Measurements from ENCODE around the gene INPP5F. TPM values are rescaled to one million over a fixed set of nuclear protein-coding genes. Genes with fewer than 3 reads are reported as not detected.
A peak's percentile ranks its signal among the peaks of the same experiment; 100 is the strongest.

The INPP5F gene
- polyA plus RNA-seq, 1 of the 3 experiments (the other 2 are of a cell fraction), result 7.8 TPM

DNA sequence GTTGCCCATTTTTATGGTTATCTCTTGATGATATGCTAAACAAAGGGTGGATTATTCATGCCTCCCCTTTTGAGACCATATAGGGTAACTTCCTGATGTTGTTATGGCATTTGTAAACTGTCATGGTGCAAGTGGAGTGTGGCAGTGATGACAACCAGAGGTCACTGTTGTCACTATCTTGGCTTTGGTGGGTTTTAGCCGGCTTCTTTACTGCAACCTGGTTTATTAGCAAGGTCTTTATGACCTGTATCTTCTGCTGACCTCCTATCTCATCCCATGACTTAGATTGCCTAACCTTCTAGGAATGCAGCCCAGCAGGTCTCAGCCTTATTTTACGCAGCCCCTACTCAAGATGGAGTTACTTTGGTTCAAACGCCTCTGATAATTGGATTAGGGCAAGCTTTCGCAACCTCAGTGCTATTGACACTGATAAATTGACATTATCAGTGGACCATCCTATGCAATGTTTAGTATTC lies 37.8 kb upstream of the INPP5F start:
- Histone ChIP-seq H3K9me3 (no peaks in the 10 kb centered on the region), H4K20me1 (ENCODE audit: insufficient read depth) (no peaks in the 10 kb centered on the region), H3F3A (replicated peaks; ENCODE audit: insufficient read depth) (peaks cover 14% of the 10 kb centered on the region), H3K4me2 (0 out of 2 replicates have a peak overlapping the region, but pooled peaks have one; percentile 51), H2AFZ (ENCODE audit: low read depth) (peak overlapping the region; percentile 71; the same call in 1 of the 2 replicates), H3K27ac (ENCODE audit: low read depth in 2 of 2, low read length in 1 of 2) (peak overlapping the region in 1 of 2 experiments; percentile 87; a peak in 1 of 4 replicates), H3K27me3 (ENCODE audit: insufficient read depth) (no peaks in the 10 kb centered on the region), H3K36me3 (replicated peaks in 1 of 2; ENCODE audit: control insufficient read depth in 1 of 2, insufficient read depth in 2 of 2, low read length in 1 of 2) (no peaks in the 10 kb centered on the region), H3K4me3 (ENCODE audit: low read depth in 2 of 2, low read length in 1 of 2) (no peak overlapping the region; a peak in 1 of 4 replicates), H3K9ac (no peak overlapping the region), H3K9me2 (no peaks in the 10 kb centered on the region), H3K79me2 (ENCODE audit: insufficient read depth) (no peaks in the 10 kb centered on the region), H3K4me1 (ENCODE audit: control insufficient read depth in 1 of 2, insufficient read depth in 2 of 2, low read depth in 1 of 2, low read length in 1 of 2) (peaks cover 0 to 10% of the 10 kb centered on the region in 2 experiments; a peak in 1 of 4 replicates)
- ChIA-PET POLR2A (interaction anchor here (1.2 kb wide), 1 partner anchor 183 kb away, joined by 4 read pairs; no protein-coding TSS in a partner anchor), CTCF (interaction anchor here (1.3 to 5.6 kb wide), 18 partner anchors 7 to 171 kb away, joined by 3 to 46 read pairs (median 7); partner anchors contain the start of gene BAG3)
- DNase-seq, result no peak
- TF ChIP-seq MXI1 (IDR thresholded peaks at IDR 0.05; ENCODE audit: low read depth, low read length) (no peak), TCF12 (IDR thresholded peaks at IDR 0.05) (peak; percentile 29; the same call in 1 of the 2 replicates)
- WGBS (ENCODE audit: low lambda C conversion rate), result 92% methylated on average over 3 of the region's 4 CpGs

DNA sequence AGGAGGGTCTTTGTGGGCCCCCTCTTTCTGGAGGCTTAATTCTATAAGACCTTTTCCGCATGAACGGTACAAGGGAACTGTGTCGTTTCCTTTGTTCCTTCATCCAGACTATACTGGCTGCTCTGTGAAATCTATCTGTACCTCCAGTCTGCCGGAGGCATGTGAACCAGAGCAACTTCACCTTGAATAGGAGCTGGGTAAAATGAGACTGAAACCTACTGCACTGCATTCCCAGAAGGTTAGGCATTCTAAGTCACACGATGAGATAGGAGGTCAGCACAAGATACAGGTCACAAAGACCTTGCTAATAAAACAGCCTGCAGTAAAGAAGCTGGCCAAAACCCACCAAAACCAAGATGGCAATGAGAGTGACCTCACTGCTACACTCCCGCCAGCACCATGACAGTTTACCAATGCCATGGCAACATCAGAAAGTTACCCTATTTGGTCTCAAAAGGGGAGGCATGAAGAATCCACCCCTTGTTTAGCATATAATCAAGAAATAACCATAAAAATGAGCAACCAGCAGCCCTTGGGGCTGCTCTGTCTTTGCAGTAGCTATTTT lies 36.8 kb upstream of the INPP5F start:
- Histone ChIP-seq H3K27me3 (ENCODE audit: insufficient read depth) (no peaks in the 10 kb centered on the region), H3K9me3 (no peaks in the 10 kb centered on the region), H3K9ac (no peak overlapping the region), H3K79me2 (ENCODE audit: insufficient read depth) (no peaks in the 10 kb centered on the region), H3K36me3 (replicated peaks in 1 of 2; ENCODE audit: control insufficient read depth in 1 of 2, insufficient read depth in 2 of 2, low read length in 1 of 2) (no peaks in the 10 kb centered on the region), H3K9me2 (no peaks in the 10 kb centered on the region), H2AFZ (ENCODE audit: low read depth) (no peak overlapping the region), H3K4me1 (ENCODE audit: control insufficient read depth in 1 of 2, insufficient read depth in 2 of 2, low read depth in 1 of 2, low read length in 1 of 2) (peaks cover 0 to 10% of the 10 kb centered on the region in 2 experiments; a peak in 1 of 4 replicates), H4K20me1 (ENCODE audit: insufficient read depth) (no peaks in the 10 kb centered on the region), H3K4me2 (no peak overlapping the region), H3K4me3 (ENCODE audit: low read depth in 2 of 2, low read length in 1 of 2) (no peak overlapping the region), H3F3A (replicated peaks; ENCODE audit: insufficient read depth) (peaks cover 14% of the 10 kb centered on the region), H3K27ac (ENCODE audit: low read depth in 2 of 2, low read length in 1 of 2) (no peak overlapping the region)
- no peak for TF ChIP-seq TEAD4 (IDR thresholded peaks at IDR 0.05; ENCODE audit: borderline replicate concordance, insufficient read depth)
- TF ChIP-seq, protein P1, sequence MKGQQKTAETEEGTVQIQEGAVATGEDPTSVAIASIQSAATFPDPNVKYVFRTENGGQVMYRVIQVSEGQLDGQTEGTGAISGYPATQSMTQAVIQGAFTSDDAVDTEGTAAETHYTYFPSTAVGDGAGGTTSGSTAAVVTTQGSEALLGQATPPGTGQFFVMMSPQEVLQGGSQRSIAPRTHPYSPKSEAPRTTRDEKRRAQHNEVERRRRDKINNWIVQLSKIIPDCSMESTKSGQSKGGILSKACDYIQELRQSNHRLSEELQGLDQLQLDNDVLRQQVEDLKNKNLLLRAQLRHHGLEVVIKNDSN (IDR thresholded peaks at IDR 0.05; ENCODE audit: borderline replicate concordance, low read depth), result no peak
- TF ChIP-seq FOXM1 (IDR thresholded peaks at IDR 0.05; ENCODE audit: low read depth), result no peak
- TF ChIP-seq, protein P2, sequence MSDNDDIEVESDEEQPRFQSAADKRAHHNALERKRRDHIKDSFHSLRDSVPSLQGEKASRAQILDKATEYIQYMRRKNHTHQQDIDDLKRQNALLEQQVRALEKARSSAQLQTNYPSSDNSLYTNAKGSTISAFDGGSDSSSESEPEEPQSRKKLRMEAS (IDR thresholded peaks at IDR 0.05; ENCODE audit: low read depth), result no peak
- no peak for TF ChIP-seq MEF2A (IDR thresholded peaks at IDR 0.05; ENCODE audit: borderline replicate concordance, low read depth)
- TF ChIP-seq RAD21 (IDR thresholded peaks at IDR 0.05; ENCODE audit: low read length), result no peak
- TF ChIP-seq FOXJ3 (CRISPR knock-in tag; IDR thresholded peaks at IDR 0.05), result no peak
- TF ChIP-seq SMC3 (IDR thresholded peaks at IDR 0.05; ENCODE audit: low read depth, low read length), result no peak
- TF ChIP-seq, protein P3, sequence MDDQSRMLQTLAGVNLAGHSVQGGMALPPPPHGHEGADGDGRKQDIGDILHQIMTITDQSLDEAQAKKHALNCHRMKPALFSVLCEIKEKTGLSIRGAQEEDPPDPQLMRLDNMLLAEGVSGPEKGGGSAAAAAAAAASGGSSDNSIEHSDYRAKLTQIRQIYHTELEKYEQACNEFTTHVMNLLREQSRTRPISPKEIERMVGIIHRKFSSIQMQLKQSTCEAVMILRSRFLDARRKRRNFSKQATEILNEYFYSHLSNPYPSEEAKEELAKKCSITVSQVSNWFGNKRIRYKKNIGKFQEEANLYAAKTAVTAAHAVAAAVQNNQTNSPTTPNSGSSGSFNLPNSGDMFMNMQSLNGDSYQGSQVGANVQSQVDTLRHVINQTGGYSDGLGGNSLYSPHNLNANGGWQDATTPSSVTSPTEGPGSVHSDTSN (IDR thresholded peaks at IDR 0.05), result no peak
- TF ChIP-seq YY1 (IDR thresholded peaks at IDR 0.05; ENCODE audit: low read depth), result no peak
- TF ChIP-seq, protein P4, sequence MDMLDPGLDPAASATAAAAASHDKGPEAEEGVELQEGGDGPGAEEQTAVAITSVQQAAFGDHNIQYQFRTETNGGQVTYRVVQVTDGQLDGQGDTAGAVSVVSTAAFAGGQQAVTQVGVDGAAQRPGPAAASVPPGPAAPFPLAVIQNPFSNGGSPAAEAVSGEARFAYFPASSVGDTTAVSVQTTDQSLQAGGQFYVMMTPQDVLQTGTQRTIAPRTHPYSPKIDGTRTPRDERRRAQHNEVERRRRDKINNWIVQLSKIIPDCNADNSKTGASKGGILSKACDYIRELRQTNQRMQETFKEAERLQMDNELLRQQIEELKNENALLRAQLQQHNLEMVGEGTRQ (IDR thresholded peaks at IDR 0.05; ENCODE audit: borderline replicate concordance, low read depth, low read length), result no peak
- 91% methylated on average over 5 of the region's 6 CpGs for whole genome bisulfite sequencing (ENCODE audit: low lambda C conversion rate)
- POLR2A ChIA-PET, result no interaction called here
- CTCF ChIA-PET, result interaction anchor here (0.7 to 1.5 kb wide), 4 partner anchors 13 to 170 kb away, joined by 3 to 5 read pairs (median 4); no protein-coding TSS in a partner anchor
- no peak for DNase-seq

All from SK-N-SH (cell line).